ENCODE data around the gene HS6ST1. TPM values are rescaled to one million over a fixed set of nuclear protein-coding genes. Genes with fewer than 3 reads are reported as not detected.

Gene HS6ST1
- total and polyA plus RNA-seq, 4 donors: 17.9 to 31.9 (median 25.4) TPM

GRCh38 chr2:128306081-128306930 lies 12.4 kb downstream of the HS6ST1 start:
- WGBS: 41% methylated on average over 24 of the region's 24 CpGs

More at GRCh38 chr2:128306081-128306930, 12.4 kb downstream of the HS6ST1 start:
- H3K4me3 ChIP-seq (ENCODE audit: low read depth in 1 of 3, low read length in 3 of 3): no peak overlapping the region
- H3K27me3 ChIP-seq (ENCODE audit: control insufficient read depth in 4 of 4, insufficient read depth in 4 of 4, low read length in 3 of 4): no peaks in the 10 kb centered on the region
- peaks cover 53 to 80% (median 72%) of the 10 kb centered on the region in 4 donors for H3K4me1 ChIP-seq (ENCODE audit: control insufficient read depth in 4 of 4, insufficient read depth in 4 of 4, low read length in 3 of 4)
- H3K36me3 ChIP-seq (ENCODE audit: control insufficient read depth in 4 of 4, insufficient read depth in 3 of 4, low read depth in 1 of 4, low read length in 3 of 4): no peaks in the 10 kb centered on the region
- DNase-seq (ENCODE audit: low spot score): peak; percentile 69
- TF ChIP-seq ZBTB33 (IDR thresholded peaks at IDR 0.05) (no peak), HNF4G (IDR thresholded peaks at IDR 0.05) (no peak), MAX (IDR thresholded peaks at IDR 0.05) (no peak), JUND (IDR thresholded peaks at IDR 0.05) (no peak), TAF1 (conservative IDR thresholded peaks at IDR 0.05) (no peak), GABPA (IDR thresholded peaks at IDR 0.05 in 1 of 2, conservative IDR thresholded peaks at IDR 0.05 in 1 of 2) (no peak), YY1 (IDR thresholded peaks at IDR 0.05) (no peak), EGR1 (IDR thresholded peaks at IDR 0.05; ENCODE audit: low read depth in 2 of 2) (no peak), FOXA2 (IDR thresholded peaks at IDR 0.05) (peak; percentile 74), FOXA1 (IDR thresholded peaks at IDR 0.05) (peak; percentile 58), NR2F2 (IDR thresholded peaks at IDR 0.05) (no peak), RXRA (IDR thresholded peaks at IDR 0.05) (peak; percentile 58 to 83), ATF3 (IDR thresholded peaks at IDR 0.05) (peak; percentile 83), HNF4A (conservative IDR thresholded peaks at IDR 0.05) (peak; percentile 17 to 59), RAD21 (IDR thresholded peaks at IDR 0.05) (peak; percentile 50 to 68), SP1 (IDR thresholded peaks at IDR 0.05) (peak; percentile 42)
- TF ChIP-seq, protein P1, sequence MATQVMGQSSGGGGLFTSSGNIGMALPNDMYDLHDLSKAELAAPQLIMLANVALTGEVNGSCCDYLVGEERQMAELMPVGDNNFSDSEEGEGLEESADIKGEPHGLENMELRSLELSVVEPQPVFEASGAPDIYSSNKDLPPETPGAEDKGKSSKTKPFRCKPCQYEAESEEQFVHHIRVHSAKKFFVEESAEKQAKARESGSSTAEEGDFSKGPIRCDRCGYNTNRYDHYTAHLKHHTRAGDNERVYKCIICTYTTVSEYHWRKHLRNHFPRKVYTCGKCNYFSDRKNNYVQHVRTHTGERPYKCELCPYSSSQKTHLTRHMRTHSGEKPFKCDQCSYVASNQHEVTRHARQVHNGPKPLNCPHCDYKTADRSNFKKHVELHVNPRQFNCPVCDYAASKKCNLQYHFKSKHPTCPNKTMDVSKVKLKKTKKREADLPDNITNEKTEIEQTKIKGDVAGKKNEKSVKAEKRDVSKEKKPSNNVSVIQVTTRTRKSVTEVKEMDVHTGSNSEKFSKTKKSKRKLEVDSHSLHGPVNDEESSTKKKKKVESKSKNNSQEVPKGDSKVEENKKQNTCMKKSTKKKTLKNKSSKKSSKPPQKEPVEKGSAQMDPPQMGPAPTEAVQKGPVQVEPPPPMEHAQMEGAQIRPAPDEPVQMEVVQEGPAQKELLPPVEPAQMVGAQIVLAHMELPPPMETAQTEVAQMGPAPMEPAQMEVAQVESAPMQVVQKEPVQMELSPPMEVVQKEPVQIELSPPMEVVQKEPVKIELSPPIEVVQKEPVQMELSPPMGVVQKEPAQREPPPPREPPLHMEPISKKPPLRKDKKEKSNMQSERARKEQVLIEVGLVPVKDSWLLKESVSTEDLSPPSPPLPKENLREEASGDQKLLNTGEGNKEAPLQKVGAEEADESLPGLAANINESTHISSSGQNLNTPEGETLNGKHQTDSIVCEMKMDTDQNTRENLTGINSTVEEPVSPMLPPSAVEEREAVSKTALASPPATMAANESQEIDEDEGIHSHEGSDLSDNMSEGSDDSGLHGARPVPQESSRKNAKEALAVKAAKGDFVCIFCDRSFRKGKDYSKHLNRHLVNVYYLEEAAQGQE (IDR thresholded peaks at IDR 0.05): no peak
- TF ChIP-seq, protein P2, sequence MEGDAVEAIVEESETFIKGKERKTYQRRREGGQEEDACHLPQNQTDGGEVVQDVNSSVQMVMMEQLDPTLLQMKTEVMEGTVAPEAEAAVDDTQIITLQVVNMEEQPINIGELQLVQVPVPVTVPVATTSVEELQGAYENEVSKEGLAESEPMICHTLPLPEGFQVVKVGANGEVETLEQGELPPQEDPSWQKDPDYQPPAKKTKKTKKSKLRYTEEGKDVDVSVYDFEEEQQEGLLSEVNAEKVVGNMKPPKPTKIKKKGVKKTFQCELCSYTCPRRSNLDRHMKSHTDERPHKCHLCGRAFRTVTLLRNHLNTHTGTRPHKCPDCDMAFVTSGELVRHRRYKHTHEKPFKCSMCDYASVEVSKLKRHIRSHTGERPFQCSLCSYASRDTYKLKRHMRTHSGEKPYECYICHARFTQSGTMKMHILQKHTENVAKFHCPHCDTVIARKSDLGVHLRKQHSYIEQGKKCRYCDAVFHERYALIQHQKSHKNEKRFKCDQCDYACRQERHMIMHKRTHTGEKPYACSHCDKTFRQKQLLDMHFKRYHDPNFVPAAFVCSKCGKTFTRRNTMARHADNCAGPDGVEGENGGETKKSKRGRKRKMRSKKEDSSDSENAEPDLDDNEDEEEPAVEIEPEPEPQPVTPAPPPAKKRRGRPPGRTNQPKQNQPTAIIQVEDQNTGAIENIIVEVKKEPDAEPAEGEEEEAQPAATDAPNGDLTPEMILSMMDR (IDR thresholded peaks at IDR 0.05; ENCODE audit: low read depth, low read length, missing input control): peak; percentile 29
- peak overlapping the region; percentile 81 to 85 for H3K27ac ChIP-seq (ENCODE audit: low read depth in 1 of 2, low read length in 2 of 2)
- no peaks in the 10 kb centered on the region for H3K9me3 ChIP-seq (ENCODE audit: control insufficient read depth in 4 of 4, low read length in 3 of 4)
- peak overlapping the region; percentile 10 to 34 for H3K9ac ChIP-seq (ENCODE audit: low read depth in 1 of 2, low read length in 2 of 2)
